ENCODE measurements around the gene U2AF2.

Gene U2AF2

GRCh38 chr19:55687281-55688201, 32.7 kb downstream of the U2AF2 start:
- no peak overlapping the region for H3K27ac ChIP-seq (ENCODE audit: low read length)

GRCh38 chr19:55688422-55689218, 33.8 kb downstream of the U2AF2 start:
- H3K27me3 ChIP-seq (ENCODE audit: low read depth, low read length) = no peaks in the 10 kb centered on the region
- H3K4me2 ChIP-seq (ENCODE audit: low read length) = no peak overlapping the region
- no peaks in the 10 kb centered on the region for H3K4me1 ChIP-seq (ENCODE audit: low read length)
- peaks cover 80% of the 10 kb centered on the region for H3K36me3 ChIP-seq (replicated peaks; ENCODE audit: low read depth, low read length)
- H3K4me3 ChIP-seq (ENCODE audit: low read length) = no peak overlapping the region
- no peak overlapping the region for H3K9ac ChIP-seq (ENCODE audit: low read length)
- H2AFZ ChIP-seq (ENCODE audit: low read depth, low read length) = no peak overlapping the region
- no peaks in the 10 kb centered on the region for H3K9me3 ChIP-seq (ENCODE audit: insufficient read depth, low read length)
- H4K20me1 ChIP-seq (ENCODE audit: insufficient read depth, low read length) = peaks cover 74% of the 10 kb centered on the region
- H3K27ac ChIP-seq (ENCODE audit: low read length) = no peak overlapping the region
- TF ChIP-seq EZH2phosphoT487 (IDR thresholded peaks at IDR 0.05; ENCODE audit: low read depth) = no peak
- TF ChIP-seq, protein P1, sequence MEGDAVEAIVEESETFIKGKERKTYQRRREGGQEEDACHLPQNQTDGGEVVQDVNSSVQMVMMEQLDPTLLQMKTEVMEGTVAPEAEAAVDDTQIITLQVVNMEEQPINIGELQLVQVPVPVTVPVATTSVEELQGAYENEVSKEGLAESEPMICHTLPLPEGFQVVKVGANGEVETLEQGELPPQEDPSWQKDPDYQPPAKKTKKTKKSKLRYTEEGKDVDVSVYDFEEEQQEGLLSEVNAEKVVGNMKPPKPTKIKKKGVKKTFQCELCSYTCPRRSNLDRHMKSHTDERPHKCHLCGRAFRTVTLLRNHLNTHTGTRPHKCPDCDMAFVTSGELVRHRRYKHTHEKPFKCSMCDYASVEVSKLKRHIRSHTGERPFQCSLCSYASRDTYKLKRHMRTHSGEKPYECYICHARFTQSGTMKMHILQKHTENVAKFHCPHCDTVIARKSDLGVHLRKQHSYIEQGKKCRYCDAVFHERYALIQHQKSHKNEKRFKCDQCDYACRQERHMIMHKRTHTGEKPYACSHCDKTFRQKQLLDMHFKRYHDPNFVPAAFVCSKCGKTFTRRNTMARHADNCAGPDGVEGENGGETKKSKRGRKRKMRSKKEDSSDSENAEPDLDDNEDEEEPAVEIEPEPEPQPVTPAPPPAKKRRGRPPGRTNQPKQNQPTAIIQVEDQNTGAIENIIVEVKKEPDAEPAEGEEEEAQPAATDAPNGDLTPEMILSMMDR (IDR thresholded peaks at IDR 0.05; ENCODE audit: low read depth, low read length) = no peak
- H3K79me2 ChIP-seq (ENCODE audit: low read length) = peaks cover 56% of the 10 kb centered on the region

More at GRCh38 chr19:55687281-55688201, 32.7 kb downstream of the U2AF2 start:
- Histone ChIP-seq H3K4me3 (ENCODE audit: low read length) (no peak overlapping the region), H3K4me1 (ENCODE audit: low read length) (no peaks in the 10 kb centered on the region), H2AFZ (ENCODE audit: low read depth, low read length) (no peak overlapping the region), H3K9me3 (ENCODE audit: insufficient read depth, low read length) (no peaks in the 10 kb centered on the region), H3K27me3 (ENCODE audit: low read depth, low read length) (no peaks in the 10 kb centered on the region), H3K4me2 (ENCODE audit: low read length) (no peak overlapping the region), H3K79me2 (ENCODE audit: low read length) (peaks cover 64% of the 10 kb centered on the region), H4K20me1 (ENCODE audit: insufficient read depth, low read length) (peaks cover 76% of the 10 kb centered on the region), H3K36me3 (replicated peaks; ENCODE audit: low read depth, low read length) (peaks cover 70% of the 10 kb centered on the region), H3K9ac (ENCODE audit: low read length) (no peak overlapping the region)
- TF ChIP-seq, protein P1 (IDR thresholded peaks at IDR 0.05; ENCODE audit: low read depth, low read length) = no peak
- no peak for TF ChIP-seq EZH2phosphoT487 (IDR thresholded peaks at IDR 0.05; ENCODE audit: low read depth)

DNA sequence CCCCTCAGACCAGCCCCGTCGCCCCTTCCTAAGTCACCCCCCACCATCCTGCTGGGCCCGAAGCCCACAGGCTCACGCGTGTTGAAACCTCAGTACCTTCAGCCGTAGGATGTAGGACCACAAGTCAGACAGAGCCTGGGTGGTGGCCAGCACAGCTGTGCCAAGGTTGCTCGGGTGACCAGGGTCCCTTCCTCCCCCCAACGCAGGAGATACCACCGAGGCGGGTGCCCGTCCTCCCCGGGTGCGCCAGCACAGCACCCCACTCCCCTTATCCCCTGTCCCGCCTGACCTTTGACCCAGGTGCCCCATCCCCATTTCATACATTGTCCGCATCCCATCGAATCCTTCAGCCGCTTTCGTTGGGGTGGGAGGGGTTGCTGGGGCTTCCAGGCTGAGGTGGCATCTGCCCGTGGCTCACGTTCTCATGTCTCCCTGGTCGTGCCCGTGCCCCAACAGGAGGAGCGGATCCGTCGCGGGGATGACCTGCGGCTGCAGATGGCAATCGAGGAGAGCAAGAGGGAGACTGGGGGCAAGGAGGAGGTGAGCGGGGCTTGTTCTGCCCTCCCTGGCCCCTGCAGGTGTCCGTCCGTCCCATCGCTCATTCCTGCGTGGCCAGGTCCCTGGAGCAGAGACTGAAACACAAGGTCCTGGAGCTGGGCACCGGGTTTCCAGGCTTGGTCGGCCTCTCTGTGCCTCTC, 34.7 kb downstream of the U2AF2 start:
- Histone ChIP-seq H3K4me2 (ENCODE audit: low read length) (no peak overlapping the region), H3K27ac (ENCODE audit: low read length) (no peak overlapping the region), H4K20me1 (ENCODE audit: insufficient read depth, low read length) (peaks cover 65% of the 10 kb centered on the region), H3K36me3 (replicated peaks; ENCODE audit: low read depth, low read length) (peaks cover 79% of the 10 kb centered on the region), H3K4me1 (ENCODE audit: low read length) (no peaks in the 10 kb centered on the region), H3K9ac (ENCODE audit: low read length) (no peak overlapping the region), H3K79me2 (ENCODE audit: low read length) (peaks cover 47% of the 10 kb centered on the region), H2AFZ (ENCODE audit: low read depth, low read length) (no peak overlapping the region), H3K4me3 (ENCODE audit: low read length) (no peak overlapping the region), H3K27me3 (ENCODE audit: low read depth, low read length) (no peaks in the 10 kb centered on the region), H3K9me3 (ENCODE audit: insufficient read depth, low read length) (no peaks in the 10 kb centered on the region)
- TF ChIP-seq, protein P1 (IDR thresholded peaks at IDR 0.05; ENCODE audit: low read depth, low read length) = no peak
- no peak for TF ChIP-seq EZH2phosphoT487 (IDR thresholded peaks at IDR 0.05; ENCODE audit: low read depth)

All from OCI-LY3 (cell line).